ENCODE results near the gene ACTN3. TPM values are rescaled to one million over a fixed set of nuclear protein-coding genes. Genes with fewer than 3 reads are reported as not detected.

The ACTN3 gene
- 0.05 TPM in 1 of 5 replicates, not detected in the others for total RNA-seq (2022; extraction: Qiagen RNA extraction; ENCODE audit: low read depth)

GRCh38 chr11:66546368-66546965 is at the start of gene ACTN3:
Gene ACTN3 (plus strand): TSS chr11:66546903. CDS start chr11:66546938, 35 bp downstream.

GRCh38 chr11:66510271-66510989 is 36.3 kb upstream of the ACTN3 start, which contains the start of gene BBS1:
Gene BBS1 (plus strand): TSS chr11:66510635. CDS start chr11:66510660, 25 bp downstream.

GRCh38 chr11:66545701-66546367 is 869 bp upstream of the ACTN3 start, which contains the start of gene ZDHHC24:
Gene ZDHHC24 (minus strand): TSS chr11:66546048. CDS start chr11:66546003, 45 bp downstream.

GRCh38 chr11:66568124-66568916 is 21.6 kb downstream of the ACTN3 start, which contains the start of gene CTSF:
Gene CTSF (minus strand): TSS chr11:66568606. CDS start chr11:66568486, 120 bp downstream.

GRCh38 chr11:66592457-66593302 is 46.0 kb downstream of the ACTN3 start, which contains the start of the genes CCDC87 and CCS:
Gene CCDC87 (minus strand): TSS chr11:66593063. CDS start chr11:66593015, 48 bp downstream.
Gene CCS (plus strand): TSS chr11:66593185. CDS start chr11:66593262, 77 bp downstream.

Other genes with a start within 250 kb of the ACTN3 start
- not detected in 5 replicates for gene CD248, start 229.9 kb upstream of the ACTN3 start, total RNA-seq (2022; extraction: Qiagen RNA extraction; ENCODE audit: low read depth)
- gene RIN1, start 210.5 kb upstream of the ACTN3 start, total RNA-seq (2022; extraction: Qiagen RNA extraction; ENCODE audit: low read depth): 25.9 to 37.9 TPM (median 35.9 TPM) in 5 replicates
- gene BRMS1, start 201.8 kb upstream of the ACTN3 start, total RNA-seq (2022; extraction: Qiagen RNA extraction; ENCODE audit: low read depth): 76.2 to 102 TPM (median 88.6 TPM) in 5 replicates
- gene B4GAT1, start 199.3 kb upstream of the ACTN3 start, total RNA-seq (2022; extraction: Qiagen RNA extraction; ENCODE audit: low read depth): 12.6 to 17.8 TPM (median 17.0 TPM) in 5 replicates
- 3.5 to 5.7 TPM (median 5.3 TPM) in 5 replicates for gene SLC29A2, start 175.1 kb upstream of the ACTN3 start, total RNA-seq (2022; extraction: Qiagen RNA extraction; ENCODE audit: low read depth)
- gene NPAS4, start 125.9 kb upstream of the ACTN3 start, total RNA-seq (2022; extraction: Qiagen RNA extraction; ENCODE audit: low read depth): not detected in 5 replicates
- gene MRPL11, start 108.1 kb upstream of the ACTN3 start, total RNA-seq (2022; extraction: Qiagen RNA extraction; ENCODE audit: low read depth): 98.8 to 122 TPM (median 111 TPM) in 5 replicates
- gene PELI3, start 80.0 kb upstream of the ACTN3 start, total RNA-seq (2022; extraction: Qiagen RNA extraction; ENCODE audit: low read depth): 3.7 to 5.8 TPM (median 4.8 TPM) in 5 replicates
- gene DPP3, start 66.5 kb upstream of the ACTN3 start, total RNA-seq (2022; extraction: Qiagen RNA extraction; ENCODE audit: low read depth): 51.9 to 59.3 TPM (median 57.4 TPM) in 5 replicates
- gene BBS1, start 36.3 kb upstream of the ACTN3 start, total RNA-seq (2022; extraction: Qiagen RNA extraction; ENCODE audit: low read depth): 9.8 to 11.9 TPM (median 10.7 TPM) in 5 replicates
- gene ZDHHC24, start 855 bp upstream of the ACTN3 start, total RNA-seq (2022; extraction: Qiagen RNA extraction; ENCODE audit: low read depth): 7.4 to 14.0 TPM (median 12.4 TPM) in 5 replicates
- gene CTSF, start 21.7 kb downstream of the ACTN3 start, total RNA-seq (2022; extraction: Qiagen RNA extraction; ENCODE audit: low read depth): 31.3 to 37.8 TPM (median 33.7 TPM) in 5 replicates
- 0.21 to 0.68 TPM (median 0.53 TPM) in 5 replicates for gene CCDC87, start 46.2 kb downstream of the ACTN3 start, total RNA-seq (2022; extraction: Qiagen RNA extraction; ENCODE audit: low read depth)
- 24.5 to 30.1 TPM (median 26.7 TPM) in 5 replicates for gene CCS, start 46.3 kb downstream of the ACTN3 start, total RNA-seq (2022; extraction: Qiagen RNA extraction; ENCODE audit: low read depth)
- gene RBM14, start 69.7 kb downstream of the ACTN3 start, total RNA-seq (2022; extraction: Qiagen RNA extraction; ENCODE audit: low read depth): 59.5 to 81.7 TPM (median 68.6 TPM) in 5 replicates
- 133 to 146 TPM (median 135 TPM) in 5 replicates for gene RBM4, start 91.8 kb downstream of the ACTN3 start, total RNA-seq (2022; extraction: Qiagen RNA extraction; ENCODE audit: low read depth)
- gene RBM4B, start 131.0 kb downstream of the ACTN3 start, total RNA-seq (2022; extraction: Qiagen RNA extraction; ENCODE audit: low read depth): 18.5 to 19.9 TPM (median 18.9 TPM) in 5 replicates
- 8.0 to 11.7 TPM (median 9.5 TPM) in 5 replicates for gene SPTBN2, start 182.3 kb downstream of the ACTN3 start, total RNA-seq (2022; extraction: Qiagen RNA extraction; ENCODE audit: low read depth)

Data from A549 treated with GW870086 at 1 μM for 4 hours (cell line).